Peyer's patch (tissue), 4 donors: ENCODE data around the gene CXCL5.

Source experiments
- POLR2A ChIP-seq, 2 donors: fragments of 450-650 bp; IDR thresholded peaks; one replicate each; pipeline ENCODE4 v1.5.1; 2017; ENCODE audit warnings: antibody characterized with exemption in 2 of 2, mild to moderate bottlenecking in 2 of 2, moderate library complexity in 2 of 2
- TF ChIP-seq, protein P1 (sequence below), 6 experiments: fragments of 450-650 bp in 4 of 6; fragments of 200-600 bp in 2 of 6; sonication (generic) in 1 of 6; IDR thresholded peaks; one replicate each; pipeline ENCODE4 v1.5.1; 2017 to 2019; ENCODE audit warnings: antibody characterized with exemption in 6 of 6, mild to moderate bottlenecking in 3 of 6, moderate library complexity in 1 of 6

DNA sequence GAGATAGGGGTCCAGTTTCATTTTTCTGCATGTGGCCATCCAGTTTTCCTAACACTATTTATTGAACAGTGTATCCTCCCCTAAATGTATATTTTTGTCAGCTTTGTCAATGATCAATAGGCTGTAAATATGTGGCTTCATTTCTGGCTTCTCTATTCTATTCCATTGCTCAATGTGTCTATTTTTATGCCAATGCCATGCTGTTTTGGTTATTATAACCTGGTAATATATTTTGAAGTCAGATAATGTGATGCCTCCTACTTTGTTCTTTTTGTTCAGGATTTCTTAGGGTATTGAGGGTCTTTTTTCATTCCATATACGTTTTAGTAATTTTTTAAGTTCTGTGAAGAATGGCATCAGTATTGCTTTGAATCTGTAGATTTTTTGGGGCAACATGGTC lies 48.7 kb upstream of the CXCL5 start:
- TF ChIP-seq, protein P1, sequence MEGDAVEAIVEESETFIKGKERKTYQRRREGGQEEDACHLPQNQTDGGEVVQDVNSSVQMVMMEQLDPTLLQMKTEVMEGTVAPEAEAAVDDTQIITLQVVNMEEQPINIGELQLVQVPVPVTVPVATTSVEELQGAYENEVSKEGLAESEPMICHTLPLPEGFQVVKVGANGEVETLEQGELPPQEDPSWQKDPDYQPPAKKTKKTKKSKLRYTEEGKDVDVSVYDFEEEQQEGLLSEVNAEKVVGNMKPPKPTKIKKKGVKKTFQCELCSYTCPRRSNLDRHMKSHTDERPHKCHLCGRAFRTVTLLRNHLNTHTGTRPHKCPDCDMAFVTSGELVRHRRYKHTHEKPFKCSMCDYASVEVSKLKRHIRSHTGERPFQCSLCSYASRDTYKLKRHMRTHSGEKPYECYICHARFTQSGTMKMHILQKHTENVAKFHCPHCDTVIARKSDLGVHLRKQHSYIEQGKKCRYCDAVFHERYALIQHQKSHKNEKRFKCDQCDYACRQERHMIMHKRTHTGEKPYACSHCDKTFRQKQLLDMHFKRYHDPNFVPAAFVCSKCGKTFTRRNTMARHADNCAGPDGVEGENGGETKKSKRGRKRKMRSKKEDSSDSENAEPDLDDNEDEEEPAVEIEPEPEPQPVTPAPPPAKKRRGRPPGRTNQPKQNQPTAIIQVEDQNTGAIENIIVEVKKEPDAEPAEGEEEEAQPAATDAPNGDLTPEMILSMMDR (IDR thresholded peaks at IDR 0.05), result no peak
- no peak for TF ChIP-seq POLR2A (IDR thresholded peaks at IDR 0.05)
